HG02884 (cell line): Measurements from ENCODE around the gene PEBP1.

Experiments used
- ATAC-seq: cut with Tn5 transposase; IDR thresholded peaks from one replicate; pipeline ENCODE4 v1.9.1; 2021; ENCODE audit warnings: mild to moderate bottlenecking, moderate library complexity; ENCODE audit not compliant: unreplicated experiment

The PEBP1 gene

DNA sequence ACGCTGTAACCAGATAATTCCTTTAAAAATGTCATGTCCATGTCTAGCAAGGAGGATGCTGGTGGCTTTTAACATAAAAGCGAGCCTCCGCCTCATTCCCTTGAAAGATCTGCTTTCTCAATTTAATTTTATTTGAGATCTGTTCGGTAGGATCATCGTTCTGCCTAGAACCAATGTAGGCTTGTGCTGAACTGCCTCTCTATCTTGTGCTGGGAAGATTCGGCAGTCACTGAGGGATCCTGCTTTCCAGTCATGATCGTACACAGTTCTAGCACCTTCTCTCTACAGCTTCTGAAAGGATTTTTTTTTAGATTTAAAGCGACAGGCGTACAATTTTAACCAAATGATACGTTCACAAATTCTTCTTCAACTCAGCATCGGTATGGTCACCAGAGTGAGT, 54.3 kb downstream of the PEBP1 start:
- no peak for ATAC-seq

GRCh38 chr12:118193477-118193876, 57.6 kb downstream of the PEBP1 start:
- ATAC-seq, result no peak

DNA sequence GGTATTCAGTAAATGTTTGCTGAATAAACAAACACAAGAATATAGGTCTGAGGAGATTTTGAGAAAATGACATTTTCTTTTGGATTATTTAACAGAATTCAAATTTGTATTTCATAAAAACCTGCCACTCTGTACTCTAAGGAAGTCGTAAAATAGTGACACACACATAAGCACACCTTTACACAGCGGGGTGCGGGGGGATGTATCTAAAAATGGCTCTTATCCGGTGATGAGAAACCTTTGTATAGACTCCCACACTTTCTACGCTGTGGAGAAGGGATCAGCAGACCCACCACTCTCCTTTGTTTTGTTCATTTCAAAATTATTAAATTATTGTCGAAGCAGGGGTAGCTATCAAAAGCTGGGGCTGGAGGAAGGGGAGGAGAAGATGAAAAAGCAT, 58.0 kb downstream of the PEBP1 start:
- no peak for ATAC-seq
